HEK293 (cell line): Measurements from ENCODE around the gene HES2.

Experiments used
- BCL11B ChIP-seq: fragments of 450-650 bp; formaldehyde crosslinking; IDR thresholded peaks from 2 replicates; pipeline ENCODE4 v1.5.1; 2016; ENCODE audit warnings: low read depth, missing biosample characterization, missing genetic modification characterization
- HIC1 ChIP-seq: fragments of 450-650 bp; formaldehyde crosslinking; IDR thresholded peaks from 2 replicates; pipeline ENCODE4 v1.5.1; 2016; ENCODE audit warnings: missing biosample characterization, missing genetic modification characterization
- KLF8 ChIP-seq: fragments of 450-650 bp; formaldehyde crosslinking; IDR thresholded peaks from 2 replicates; pipeline ENCODE4 v1.5.1; 2016; ENCODE audit warnings: missing biosample characterization, missing genetic modification characterization
- MYNN ChIP-seq: fragments of 450-650 bp; formaldehyde crosslinking; IDR thresholded peaks from 2 replicates; pipeline ENCODE4 v1.5.1; 2016; ENCODE audit warnings: missing biosample characterization, missing genetic modification characterization, borderline replicate concordance
- OVOL3 ChIP-seq: fragments of 450-650 bp; formaldehyde crosslinking; IDR thresholded peaks from 2 replicates; pipeline ENCODE4 v1.5.1; 2016; ENCODE audit warnings: missing biosample characterization, missing genetic modification characterization
- PRDM10 ChIP-seq: fragments of 450-650 bp; formaldehyde crosslinking; IDR thresholded peaks from 2 replicates; pipeline ENCODE4 v1.5.1; 2016; ENCODE audit warnings: missing biosample characterization, missing genetic modification characterization
- SP3 ChIP-seq: fragments of 450-650 bp; formaldehyde crosslinking; IDR thresholded peaks from 2 replicates; pipeline ENCODE4 v1.5.1; 2016; ENCODE audit warnings: missing biosample characterization, missing genetic modification characterization
- ZNF112 ChIP-seq: fragments of 450-650 bp; formaldehyde crosslinking; IDR thresholded peaks from 2 replicates; pipeline ENCODE4 v1.5.0; 2017; ENCODE audit warnings: missing biosample characterization, missing genetic modification characterization
- ZNF146 ChIP-seq: fragments of 450-650 bp; formaldehyde crosslinking; IDR thresholded peaks from 2 replicates; pipeline ENCODE4 v1.5.1; 2016; ENCODE audit warnings: missing biosample characterization, missing genetic modification characterization
- ZNF19 ChIP-seq: fragments of 450-650 bp; formaldehyde crosslinking; IDR thresholded peaks from 2 replicates; pipeline ENCODE4; 2016; ENCODE audit warnings: missing biosample characterization, missing genetic modification characterization, low read depth
- ZNF324 ChIP-seq: fragments of 450-650 bp; formaldehyde crosslinking; IDR thresholded peaks from 2 replicates; pipeline ENCODE4 v1.5.1; 2016; ENCODE audit warnings: missing biosample characterization, missing genetic modification characterization
- ZNF341 ChIP-seq: fragments of 450-650 bp; formaldehyde crosslinking; IDR thresholded peaks from 2 replicates; pipeline ENCODE4; 2016; ENCODE audit warnings: low read depth, missing biosample characterization, missing genetic modification characterization
- ZNF416 ChIP-seq: fragments of 450-650 bp; formaldehyde crosslinking; IDR thresholded peaks from 2 replicates; pipeline ENCODE4 v1.5.1; 2016; ENCODE audit warnings: missing biosample characterization, missing genetic modification characterization
- ZNF449 ChIP-seq: fragments of 450-650 bp; formaldehyde crosslinking; IDR thresholded peaks from 2 replicates; pipeline ENCODE4 v1.5.1; 2017; ENCODE audit warnings: missing biosample characterization, mild to moderate bottlenecking, missing genetic modification characterization, moderate library complexity
- ZNF549 ChIP-seq: fragments of 450-650 bp; IDR thresholded peaks from 2 replicates; pipeline ENCODE4 v1.5.1; 2018; ENCODE audit warnings: missing biosample characterization, missing genetic modification characterization, mild to moderate bottlenecking, inconsistent platforms, moderate library complexity
- ZNF560 ChIP-seq: fragments of 450-650 bp; formaldehyde crosslinking; IDR thresholded peaks from 2 replicates; pipeline ENCODE4 v1.5.1; 2017; ENCODE audit warnings: missing biosample characterization, missing genetic modification characterization, borderline replicate concordance
- ZNF626 ChIP-seq: fragments of 450-650 bp; sonication (Bioruptor Pico); formaldehyde crosslinking; IDR thresholded peaks from 2 replicates; pipeline ENCODE4 v1.5.1; 2018; ENCODE audit warnings: missing biosample characterization, missing genetic modification characterization, inconsistent platforms
- ZNF645 ChIP-seq: fragments of 450-650 bp; formaldehyde crosslinking; IDR thresholded peaks from 2 replicates; pipeline ENCODE4; 2016; ENCODE audit warnings: missing biosample characterization, missing genetic modification characterization
- ZNF658 ChIP-seq: fragments of 450-650 bp; formaldehyde crosslinking; IDR thresholded peaks from 2 replicates; pipeline ENCODE4; 2016; ENCODE audit warnings: missing biosample characterization, missing genetic modification characterization
- ZNF677 ChIP-seq: fragments of 450-650 bp; IDR thresholded peaks from 2 replicates; pipeline ENCODE4 v1.5.0; 2018; ENCODE audit warnings: missing biosample characterization, mild to moderate bottlenecking, missing genetic modification characterization, moderate library complexity
- TF ChIP-seq, protein P1 (sequence below): fragments of 450-650 bp; formaldehyde crosslinking; IDR thresholded peaks from 2 replicates; pipeline ENCODE4 v1.5.1; 2017; ENCODE audit warnings: missing biosample characterization, missing genetic modification characterization
- TF ChIP-seq, protein P2 (sequence below): fragments of 450-650 bp; formaldehyde crosslinking; IDR thresholded peaks from 2 replicates; pipeline ENCODE4 v1.5.1; 2016; ENCODE audit warnings: missing biosample characterization, missing genetic modification characterization

Gene HES2

DNA sequence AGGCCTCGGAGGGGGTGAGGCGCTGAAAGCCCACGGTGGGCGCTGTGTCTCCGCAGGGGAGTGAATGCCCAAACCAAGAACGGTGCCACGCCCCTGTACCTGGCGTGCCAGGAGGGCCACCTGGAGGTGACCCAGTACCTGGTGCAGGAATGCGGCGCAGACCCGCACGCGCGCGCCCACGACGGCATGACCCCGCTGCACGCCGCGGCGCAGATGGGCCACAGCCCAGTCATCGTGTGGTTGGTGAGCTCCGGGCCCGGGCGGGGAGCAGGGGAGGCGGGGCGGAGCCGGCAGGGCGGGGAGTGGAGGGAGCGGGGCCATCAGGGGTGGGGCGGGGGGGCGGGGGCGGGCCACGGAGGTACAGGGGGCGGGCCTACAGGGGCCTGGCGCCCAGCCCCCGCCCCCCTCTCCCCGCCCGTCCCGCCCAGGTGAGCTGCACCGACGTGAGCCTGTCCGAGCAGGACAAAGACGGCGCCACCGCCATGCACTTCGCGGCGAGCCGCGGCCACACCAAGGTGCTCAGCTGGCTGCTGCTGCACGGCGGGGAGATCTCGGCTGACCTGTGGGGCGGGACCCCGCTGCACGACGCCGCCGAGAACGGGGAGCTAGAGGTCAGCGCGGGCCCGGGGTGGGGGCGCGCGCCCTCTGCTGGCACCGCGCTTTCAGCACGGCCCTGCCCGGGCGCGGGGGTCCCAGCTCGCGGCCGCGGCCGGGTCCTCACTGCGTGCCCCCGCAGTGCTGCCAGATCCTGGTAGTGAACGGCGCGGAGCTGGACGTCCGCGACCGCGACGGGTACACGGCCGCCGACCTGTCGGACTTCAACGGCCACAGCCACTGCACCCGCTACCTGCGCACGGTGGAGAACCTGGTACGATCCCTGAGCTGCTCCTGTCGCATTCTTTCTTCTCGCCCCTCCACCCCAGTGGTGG lies 20.7 kb upstream of the HES2 start (continued):
- TF ChIP-seq ZNF416 (tag by site-specific recombination) = no peak
- no peak for TF ChIP-seq ZNF658 (tag by site-specific recombination)
- TF ChIP-seq ZNF324 (tag by site-specific recombination) = no peak
- no peak for TF ChIP-seq ZNF677 (tag by site-specific recombination)
- no peak for TF ChIP-seq ZNF449 (tag by site-specific recombination)
- no peak for TF ChIP-seq ZNF19 (tag by site-specific recombination)
- no peak for TF ChIP-seq BCL11B
- no peak for TF ChIP-seq KLF8 (tag by site-specific recombination)
- TF ChIP-seq HIC1 (tag by site-specific recombination) = 0 out of 2 replicates have a peak, but pooled peaks have one; percentile 13
- no peak for TF ChIP-seq ZNF626 (tag by site-specific recombination)
- no peak for TF ChIP-seq ZNF112 (tag by site-specific recombination)
- TF ChIP-seq SP3 (tag by site-specific recombination) = peak; percentile 41; the same call in 1 of the 2 replicates
- TF ChIP-seq, protein P1, sequence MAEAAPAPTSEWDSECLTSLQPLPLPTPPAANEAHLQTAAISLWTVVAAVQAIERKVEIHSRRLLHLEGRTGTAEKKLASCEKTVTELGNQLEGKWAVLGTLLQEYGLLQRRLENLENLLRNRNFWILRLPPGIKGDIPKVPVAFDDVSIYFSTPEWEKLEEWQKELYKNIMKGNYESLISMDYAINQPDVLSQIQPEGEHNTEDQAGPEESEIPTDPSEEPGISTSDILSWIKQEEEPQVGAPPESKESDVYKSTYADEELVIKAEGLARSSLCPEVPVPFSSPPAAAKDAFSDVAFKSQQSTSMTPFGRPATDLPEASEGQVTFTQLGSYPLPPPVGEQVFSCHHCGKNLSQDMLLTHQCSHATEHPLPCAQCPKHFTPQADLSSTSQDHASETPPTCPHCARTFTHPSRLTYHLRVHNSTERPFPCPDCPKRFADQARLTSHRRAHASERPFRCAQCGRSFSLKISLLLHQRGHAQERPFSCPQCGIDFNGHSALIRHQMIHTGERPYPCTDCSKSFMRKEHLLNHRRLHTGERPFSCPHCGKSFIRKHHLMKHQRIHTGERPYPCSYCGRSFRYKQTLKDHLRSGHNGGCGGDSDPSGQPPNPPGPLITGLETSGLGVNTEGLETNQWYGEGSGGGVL (tag by site-specific recombination) = no peak
- no peak for TF ChIP-seq ZNF146
- TF ChIP-seq ZNF549 (tag by site-specific recombination) = no peak
- no peak for TF ChIP-seq ZNF645 (tag by site-specific recombination)
- no peak for TF ChIP-seq ZNF341 (tag by site-specific recombination)
- TF ChIP-seq PRDM10 (tag by site-specific recombination) = peak; percentile 47; the same call in 1 of the 2 replicates
- no peak for TF ChIP-seq OVOL3 (tag by site-specific recombination)
- TF ChIP-seq, protein P2, sequence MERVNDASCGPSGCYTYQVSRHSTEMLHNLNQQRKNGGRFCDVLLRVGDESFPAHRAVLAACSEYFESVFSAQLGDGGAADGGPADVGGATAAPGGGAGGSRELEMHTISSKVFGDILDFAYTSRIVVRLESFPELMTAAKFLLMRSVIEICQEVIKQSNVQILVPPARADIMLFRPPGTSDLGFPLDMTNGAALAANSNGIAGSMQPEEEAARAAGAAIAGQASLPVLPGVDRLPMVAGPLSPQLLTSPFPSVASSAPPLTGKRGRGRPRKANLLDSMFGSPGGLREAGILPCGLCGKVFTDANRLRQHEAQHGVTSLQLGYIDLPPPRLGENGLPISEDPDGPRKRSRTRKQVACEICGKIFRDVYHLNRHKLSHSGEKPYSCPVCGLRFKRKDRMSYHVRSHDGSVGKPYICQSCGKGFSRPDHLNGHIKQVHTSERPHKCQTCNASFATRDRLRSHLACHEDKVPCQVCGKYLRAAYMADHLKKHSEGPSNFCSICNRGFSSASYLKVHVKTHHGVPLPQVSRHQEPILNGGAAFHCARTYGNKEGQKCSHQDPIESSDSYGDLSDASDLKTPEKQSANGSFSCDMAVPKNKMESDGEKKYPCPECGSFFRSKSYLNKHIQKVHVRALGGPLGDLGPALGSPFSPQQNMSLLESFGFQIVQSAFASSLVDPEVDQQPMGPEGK = peak; percentile 18; the same call in 1 of the 2 replicates
- TF ChIP-seq ZNF560 = no peak
- TF ChIP-seq MYNN (tag by site-specific recombination) = no peak
